ENCODE results near the gene FA2H. TPM values are rescaled to one million over a fixed set of nuclear protein-coding genes. Genes with fewer than 3 reads are reported as not detected.
"Not testable (repeated sequence)": the region's sequence is repeated elsewhere in the genome, so short reads cannot be mapped to it uniquely, and the experiment has no call there.

Gene FA2H, protein sequence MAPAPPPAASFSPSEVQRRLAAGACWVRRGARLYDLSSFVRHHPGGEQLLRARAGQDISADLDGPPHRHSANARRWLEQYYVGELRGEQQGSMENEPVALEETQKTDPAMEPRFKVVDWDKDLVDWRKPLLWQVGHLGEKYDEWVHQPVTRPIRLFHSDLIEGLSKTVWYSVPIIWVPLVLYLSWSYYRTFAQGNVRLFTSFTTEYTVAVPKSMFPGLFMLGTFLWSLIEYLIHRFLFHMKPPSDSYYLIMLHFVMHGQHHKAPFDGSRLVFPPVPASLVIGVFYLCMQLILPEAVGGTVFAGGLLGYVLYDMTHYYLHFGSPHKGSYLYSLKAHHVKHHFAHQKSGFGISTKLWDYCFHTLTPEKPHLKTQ
- not detected for polyA plus RNA-seq (2012; ENCODE audit: insufficient read depth, insufficient read length, low read depth)

DNA sequence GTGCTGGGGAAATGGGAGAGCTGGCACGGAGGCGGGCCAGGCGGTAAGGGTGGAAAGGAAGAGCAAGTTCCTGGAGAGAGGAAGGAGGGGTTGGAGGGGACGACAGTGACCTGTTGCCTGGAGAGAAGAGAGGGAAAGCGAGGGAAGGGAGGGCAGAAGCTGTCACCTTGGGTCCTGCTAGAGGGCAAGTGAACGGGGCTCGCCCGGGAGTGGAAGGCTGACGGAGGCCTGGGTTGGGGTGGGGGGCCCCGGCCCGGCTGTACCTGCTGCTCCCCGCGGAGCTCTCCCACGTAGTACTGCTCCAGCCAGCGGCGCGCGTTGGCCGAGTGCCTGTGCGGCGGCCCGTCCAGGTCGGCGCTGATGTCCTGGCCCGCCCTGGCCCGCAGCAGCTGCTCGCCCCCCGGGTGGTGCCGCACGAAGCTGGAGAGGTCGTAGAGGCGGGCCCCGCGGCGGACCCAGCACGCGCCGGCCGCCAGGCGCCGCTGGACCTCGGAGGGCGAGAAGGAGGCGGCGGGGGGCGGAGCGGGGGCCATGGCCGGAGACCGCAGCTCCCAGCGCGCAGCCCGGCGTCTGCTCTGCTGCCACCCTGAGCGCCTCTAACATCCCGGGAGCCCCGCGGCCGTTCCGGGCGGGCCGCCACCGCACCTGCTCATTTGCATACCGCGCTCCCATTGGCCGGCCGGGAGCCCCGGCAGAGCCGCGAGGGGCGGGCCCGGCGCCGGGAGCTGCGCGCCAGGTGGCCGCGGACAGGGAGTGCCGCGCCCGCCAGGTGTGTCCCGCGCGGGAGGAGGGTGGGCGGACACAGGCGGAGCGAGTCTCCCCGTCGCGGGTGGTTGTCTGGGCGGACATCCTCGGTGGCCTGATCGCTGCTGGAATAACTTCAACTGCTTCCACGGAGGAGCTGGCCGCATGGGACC lies at the start of gene FA2H:
TSS of gene FA2H (minus strand) at position 598 of the 917 bp plus-strand sequence. CDS start at position 533, 65 bp downstream.
- peak within 1 kb of the TSS; percentile 43 for H3K4me3 ChIP-seq (ENCODE audit: low read depth, low read length)
- H3K9me3 ChIP-seq, result no peaks in the 10 kb centered on the region
- peak; percentile 94 for DNase-seq
- TF ChIP-seq, protein P1, sequence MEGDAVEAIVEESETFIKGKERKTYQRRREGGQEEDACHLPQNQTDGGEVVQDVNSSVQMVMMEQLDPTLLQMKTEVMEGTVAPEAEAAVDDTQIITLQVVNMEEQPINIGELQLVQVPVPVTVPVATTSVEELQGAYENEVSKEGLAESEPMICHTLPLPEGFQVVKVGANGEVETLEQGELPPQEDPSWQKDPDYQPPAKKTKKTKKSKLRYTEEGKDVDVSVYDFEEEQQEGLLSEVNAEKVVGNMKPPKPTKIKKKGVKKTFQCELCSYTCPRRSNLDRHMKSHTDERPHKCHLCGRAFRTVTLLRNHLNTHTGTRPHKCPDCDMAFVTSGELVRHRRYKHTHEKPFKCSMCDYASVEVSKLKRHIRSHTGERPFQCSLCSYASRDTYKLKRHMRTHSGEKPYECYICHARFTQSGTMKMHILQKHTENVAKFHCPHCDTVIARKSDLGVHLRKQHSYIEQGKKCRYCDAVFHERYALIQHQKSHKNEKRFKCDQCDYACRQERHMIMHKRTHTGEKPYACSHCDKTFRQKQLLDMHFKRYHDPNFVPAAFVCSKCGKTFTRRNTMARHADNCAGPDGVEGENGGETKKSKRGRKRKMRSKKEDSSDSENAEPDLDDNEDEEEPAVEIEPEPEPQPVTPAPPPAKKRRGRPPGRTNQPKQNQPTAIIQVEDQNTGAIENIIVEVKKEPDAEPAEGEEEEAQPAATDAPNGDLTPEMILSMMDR (IDR thresholded peaks at IDR 0.05; ENCODE audit: low read depth, low read length), result peak; percentile 6; the same call in 1 of the 2 replicates
- no peaks in the 10 kb centered on the region for H3K36me3 ChIP-seq
- peaks cover 28% of the 10 kb centered on the region for H3K27me3 ChIP-seq
- H3K4me1 ChIP-seq, result no peaks in the 10 kb centered on the region

DNA sequence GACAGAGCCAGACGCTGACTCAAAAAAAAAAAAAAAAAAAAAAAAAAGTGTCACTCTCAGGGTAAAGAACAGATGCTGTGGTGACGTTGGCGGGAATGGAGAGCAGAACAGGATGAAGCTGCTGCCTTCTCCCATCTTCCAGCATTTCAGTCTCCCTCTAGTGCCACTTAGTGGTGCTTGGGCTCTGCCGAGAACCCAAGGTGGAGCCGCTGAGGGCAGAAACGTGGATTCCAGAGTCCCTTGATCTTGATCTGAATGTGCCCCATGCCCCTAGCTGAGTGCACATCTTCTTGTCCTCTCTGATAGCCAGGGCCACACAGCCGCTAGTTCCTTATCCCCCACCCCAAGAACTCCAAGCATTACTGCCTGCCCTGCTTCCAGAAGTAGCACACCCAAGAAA lies 43.2 kb upstream of the FA2H start:
- no peak for DNase-seq
- Histone ChIP-seq H3K9me3 (no peaks in the 10 kb centered on the region), H3K4me1 (no peaks in the 10 kb centered on the region), H3K27me3 (peaks cover 4% of the 10 kb centered on the region; the same call in 1 of the 2 replicates), H3K4me3 (ENCODE audit: low read depth, low read length) (no peak overlapping the region), H3K36me3 (no peaks in the 10 kb centered on the region)
- TF ChIP-seq, protein P1 (IDR thresholded peaks at IDR 0.05; ENCODE audit: low read depth, low read length), result peak; percentile 29

DNA sequence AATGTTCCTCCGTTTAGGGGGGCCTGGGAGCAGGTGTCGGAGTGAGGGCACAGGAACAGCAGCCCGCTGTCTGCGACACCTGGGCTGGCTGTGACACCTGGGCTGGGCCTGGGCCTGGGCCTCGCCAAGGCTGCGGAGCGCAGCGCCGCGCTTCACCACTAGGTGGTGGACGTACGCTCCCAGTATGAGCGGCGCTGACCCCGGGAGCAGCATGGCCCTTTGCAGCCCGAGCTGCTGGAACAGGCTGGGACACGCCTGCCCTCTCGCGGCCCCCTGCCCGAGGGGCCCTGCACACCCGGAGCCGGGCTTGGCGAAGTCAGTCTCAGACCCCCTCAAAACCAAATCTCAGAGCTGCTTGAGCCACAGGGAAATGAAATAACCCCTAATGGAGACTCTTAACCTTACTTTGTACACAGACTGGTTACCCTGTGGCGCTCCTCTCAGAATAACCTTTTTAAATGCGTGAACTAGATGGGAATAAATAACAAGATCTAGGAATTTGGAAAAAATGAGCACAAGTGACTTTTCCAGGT lies 38.6 kb upstream of the FA2H start:
- DNase-seq, result peak; percentile 91
- TF ChIP-seq, protein P1 (IDR thresholded peaks at IDR 0.05; ENCODE audit: low read depth, low read length), result peak; percentile 94
- Histone ChIP-seq H3K27me3 (no peaks in the 10 kb centered on the region), H3K9me3 (no peaks in the 10 kb centered on the region), H3K4me1 (no peaks in the 10 kb centered on the region), H3K4me3 (ENCODE audit: low read depth, low read length) (no peak overlapping the region), H3K36me3 (no peaks in the 10 kb centered on the region)

DNA sequence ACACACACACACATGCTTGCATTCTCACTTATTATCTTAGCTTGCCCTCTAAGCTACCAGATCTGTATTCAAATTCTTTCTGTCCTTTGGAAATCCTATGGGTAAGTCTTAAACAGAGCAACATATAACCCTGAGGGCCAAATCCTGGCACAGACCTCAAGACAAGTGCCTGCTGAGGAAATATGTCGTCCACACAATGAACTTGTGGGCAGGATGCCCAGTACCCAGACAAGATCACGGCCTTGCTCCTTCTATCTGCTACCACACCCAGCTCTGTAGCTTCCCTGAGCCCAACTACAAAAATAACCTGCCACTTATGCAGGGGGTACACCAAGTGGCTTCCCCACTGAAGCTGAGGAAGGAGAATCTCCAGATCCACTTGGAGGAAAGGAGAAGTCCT lies 37.3 kb upstream of the FA2H start:
- no peak for DNase-seq
- no peak overlapping the region for H3K4me3 ChIP-seq (ENCODE audit: low read depth, low read length)
- no peaks in the 10 kb centered on the region for H3K4me1 ChIP-seq
- no peaks in the 10 kb centered on the region for H3K36me3 ChIP-seq
- no peaks in the 10 kb centered on the region for H3K27me3 ChIP-seq
- TF ChIP-seq, protein P1 (IDR thresholded peaks at IDR 0.05; ENCODE audit: low read depth, low read length), result no peak
- no peaks in the 10 kb centered on the region for H3K9me3 ChIP-seq

DNA sequence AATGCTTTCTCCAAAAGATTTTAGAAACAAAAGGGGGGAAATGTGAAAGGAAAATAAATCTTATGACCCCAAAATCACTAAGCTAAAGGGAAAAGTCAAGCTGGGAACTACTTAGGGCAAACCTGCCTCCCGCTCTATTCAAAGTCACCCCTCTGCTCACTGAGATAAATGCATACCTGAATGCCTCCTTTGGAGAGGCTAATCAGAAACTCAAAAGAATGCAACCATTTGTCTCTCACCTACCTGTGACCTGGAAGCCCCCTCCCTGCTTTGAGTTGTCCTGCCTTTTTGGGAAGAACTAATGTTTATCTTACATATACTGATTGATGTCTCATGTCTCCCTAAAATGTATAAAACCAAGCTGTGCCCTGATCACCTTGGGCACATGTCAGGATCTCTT lies 36.6 kb upstream of the FA2H start:
- not testable (repeated sequence) for H3K9me3 ChIP-seq; H3K27me3 ChIP-seq; H3K4me3 ChIP-seq (ENCODE audit: low read depth, low read length); H3K36me3 ChIP-seq; DNase-seq; H3K4me1 ChIP-seq

DNA sequence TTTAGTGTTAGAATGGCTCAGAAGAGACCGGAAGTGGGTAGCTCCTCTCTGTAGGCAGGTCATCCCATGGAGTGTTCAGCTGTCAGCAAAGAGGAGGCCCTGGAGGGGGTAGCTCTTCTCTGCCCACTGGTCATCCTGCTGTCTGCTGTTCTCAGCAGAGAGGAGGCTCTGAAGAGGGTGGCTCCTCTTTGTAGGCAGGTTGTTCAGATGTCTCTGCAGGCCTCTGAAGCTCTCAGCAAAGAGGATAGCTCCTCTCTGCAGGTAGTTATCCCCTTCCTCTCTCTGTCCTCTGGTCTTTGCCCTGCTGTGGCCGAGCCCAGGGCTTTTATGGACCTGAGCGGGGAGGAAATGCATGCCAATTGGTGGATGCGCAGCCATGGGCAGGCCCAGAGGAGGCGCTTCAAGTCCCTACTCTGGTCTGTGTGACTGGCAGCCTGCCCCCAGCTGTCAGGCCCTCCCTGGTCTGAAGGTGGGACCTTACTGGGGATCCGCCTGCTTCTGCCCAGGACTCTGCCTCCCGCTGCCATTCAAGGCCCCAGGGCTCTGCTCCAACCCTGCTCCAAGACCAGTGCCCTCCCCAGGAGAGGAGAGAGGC lies 32.5 kb upstream of the FA2H start:
- H3K27me3 ChIP-seq, result no peaks in the 10 kb centered on the region
- TF ChIP-seq, protein P1 (IDR thresholded peaks at IDR 0.05; ENCODE audit: low read depth, low read length), result no peak
- no peaks in the 10 kb centered on the region; the same call in 1 of the 2 replicates for H3K9me3 ChIP-seq
- no peaks in the 10 kb centered on the region for H3K36me3 ChIP-seq
- H3K4me1 ChIP-seq, result no peaks in the 10 kb centered on the region
- no peak for DNase-seq
- H3K4me3 ChIP-seq (ENCODE audit: low read depth, low read length), result no peak overlapping the region

Measured in BE2C (cell line).